LNCaP clone FGC (cell line): ENCODE data around the gene MRAS.

ENCODE experiments used
- DNase-seq: peaks from one replicate; pipeline ENCODE4 v3.0.0-alpha.2; 2011; ENCODE audit warnings: low read depth
- H3K4me3 ChIP-seq: 2 replicates; pipeline ENCODE4 v1.5.1; 2011; ENCODE audit warnings: mild to moderate bottlenecking, low read depth, low read length, control low read depth
- TF ChIP-seq, protein P1 (sequence below): IDR thresholded peaks from 2 replicates; pipeline ENCODE4 v1.5.1; 2012; ENCODE audit warnings: mild to moderate bottlenecking; ENCODE audit not compliant: control insufficient read depth, insufficient read depth; ENCODE audit errors: extremely low read depth

MRAS gene

DNA sequence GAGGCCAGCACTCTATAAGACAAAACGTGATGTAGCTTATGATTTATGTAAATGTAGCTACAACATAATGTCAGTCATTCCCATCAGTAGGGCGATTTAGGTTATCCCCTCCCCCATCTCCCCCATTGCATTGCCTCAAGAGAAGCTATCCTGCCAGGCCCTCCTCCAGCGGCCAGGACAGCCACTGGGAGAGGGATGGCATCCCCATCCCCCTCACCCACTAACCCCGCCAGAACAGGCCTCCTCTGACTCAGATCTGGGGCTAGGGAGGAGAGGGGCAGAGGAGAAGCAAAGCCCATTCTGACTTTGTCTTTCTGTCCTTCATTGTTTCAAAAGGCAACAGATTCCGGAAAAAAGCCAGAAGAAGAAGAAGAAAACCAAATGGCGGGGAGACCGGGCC is 53.5 kb downstream of the MRAS start:
- TF ChIP-seq, protein P1, sequence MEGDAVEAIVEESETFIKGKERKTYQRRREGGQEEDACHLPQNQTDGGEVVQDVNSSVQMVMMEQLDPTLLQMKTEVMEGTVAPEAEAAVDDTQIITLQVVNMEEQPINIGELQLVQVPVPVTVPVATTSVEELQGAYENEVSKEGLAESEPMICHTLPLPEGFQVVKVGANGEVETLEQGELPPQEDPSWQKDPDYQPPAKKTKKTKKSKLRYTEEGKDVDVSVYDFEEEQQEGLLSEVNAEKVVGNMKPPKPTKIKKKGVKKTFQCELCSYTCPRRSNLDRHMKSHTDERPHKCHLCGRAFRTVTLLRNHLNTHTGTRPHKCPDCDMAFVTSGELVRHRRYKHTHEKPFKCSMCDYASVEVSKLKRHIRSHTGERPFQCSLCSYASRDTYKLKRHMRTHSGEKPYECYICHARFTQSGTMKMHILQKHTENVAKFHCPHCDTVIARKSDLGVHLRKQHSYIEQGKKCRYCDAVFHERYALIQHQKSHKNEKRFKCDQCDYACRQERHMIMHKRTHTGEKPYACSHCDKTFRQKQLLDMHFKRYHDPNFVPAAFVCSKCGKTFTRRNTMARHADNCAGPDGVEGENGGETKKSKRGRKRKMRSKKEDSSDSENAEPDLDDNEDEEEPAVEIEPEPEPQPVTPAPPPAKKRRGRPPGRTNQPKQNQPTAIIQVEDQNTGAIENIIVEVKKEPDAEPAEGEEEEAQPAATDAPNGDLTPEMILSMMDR: no peak
- DNase-seq: no peak
- no peak overlapping the region for H3K4me3 ChIP-seq

DNA sequence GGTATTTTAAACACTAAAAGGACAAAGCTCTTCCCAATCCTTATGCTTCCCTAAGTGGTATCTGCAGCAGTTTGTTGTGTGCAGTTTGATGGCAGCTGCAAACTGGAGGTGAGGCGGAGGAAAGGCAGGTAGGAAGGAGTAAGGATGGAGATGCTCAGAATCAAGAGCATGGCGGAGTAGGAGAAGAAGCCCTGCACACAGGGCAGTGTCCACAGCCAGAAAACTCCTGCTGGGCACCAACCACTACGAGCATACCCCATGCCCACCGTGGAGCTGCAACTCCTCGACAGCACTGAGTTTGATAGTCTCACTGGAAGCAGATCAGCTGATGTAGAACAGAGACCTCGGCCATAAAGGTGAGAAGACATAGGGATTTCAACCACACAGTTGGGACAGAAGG is 55.7 kb downstream of the MRAS start:
- no peak overlapping the region for H3K4me3 ChIP-seq
- DNase-seq: no peak
- TF ChIP-seq, protein P1: no peak

DNA sequence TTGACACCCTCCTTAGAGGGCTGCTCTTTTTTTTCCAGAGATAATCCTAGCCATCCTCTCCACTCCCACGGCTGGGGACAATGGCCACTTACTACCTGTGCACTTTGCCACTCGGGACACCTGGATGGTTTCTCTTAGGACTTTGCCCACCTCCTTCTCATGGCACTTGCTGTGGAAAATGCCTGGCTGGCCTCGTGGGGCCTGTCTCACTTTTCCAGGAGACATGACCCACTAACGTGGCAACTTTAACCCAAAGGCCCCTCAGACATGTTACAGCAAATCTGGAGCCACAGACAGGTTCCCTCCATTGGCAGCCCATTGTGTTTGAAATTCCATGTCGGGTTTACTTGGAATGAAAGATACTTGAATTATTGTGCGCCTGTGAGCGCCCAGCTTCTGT is 56.6 kb downstream of the MRAS start:
- H3K4me3 ChIP-seq: no peak overlapping the region
- TF ChIP-seq, protein P1: no peak
- no peak for DNase-seq

GRCh38 chr3:138405486-138405885 is 57.1 kb downstream of the MRAS start:
- TF ChIP-seq, protein P1: no peak
- no peak for DNase-seq
- no peak overlapping the region for H3K4me3 ChIP-seq

GRCh38 chr3:138406606-138407005 is 58.2 kb downstream of the MRAS start:
- no peak for DNase-seq
- H3K4me3 ChIP-seq: no peak overlapping the region
- TF ChIP-seq, protein P1: no peak

DNA sequence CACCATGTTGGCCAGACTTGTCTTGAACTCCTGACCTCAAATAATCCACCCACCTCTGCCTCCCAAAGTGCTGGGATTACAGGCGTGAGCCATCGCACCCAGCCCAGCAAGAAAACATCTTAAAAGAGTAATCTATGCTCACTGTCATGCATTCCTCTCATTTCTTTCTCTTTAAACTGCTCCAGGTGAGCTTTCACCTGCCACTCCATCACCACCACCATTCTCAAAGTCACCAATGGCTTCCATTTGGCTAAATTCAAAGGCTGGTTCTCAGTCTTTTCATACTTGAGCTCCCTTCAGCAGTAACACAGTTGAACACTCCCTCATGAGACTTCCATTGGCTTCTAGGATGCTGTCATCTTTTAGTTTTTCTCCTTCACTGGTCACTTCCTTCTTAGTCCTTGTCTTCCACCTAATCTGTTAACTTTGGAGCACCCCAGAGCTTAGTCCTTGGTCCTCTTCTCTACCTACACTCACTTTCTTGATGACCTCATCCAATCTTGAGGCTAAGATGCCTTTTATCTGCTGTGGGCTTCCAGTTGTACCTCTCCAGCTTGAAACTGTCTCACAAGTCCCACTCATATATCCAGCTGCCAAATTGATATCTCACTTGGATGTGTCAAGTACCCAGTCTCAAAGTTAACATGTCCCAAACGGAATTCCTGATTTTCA is 59.0 kb downstream of the MRAS start:
- no peak for DNase-seq
- TF ChIP-seq, protein P1: no peak
- H3K4me3 ChIP-seq: no peak overlapping the region
